BLaER1 (cell line): ENCODE data around the gene ETV5.

Experiments
- H3K27ac ChIP-seq: shearing (Covaris generic); formaldehyde crosslinking; 2 replicates; pipeline ENCODE4 v1.8.1; 2022
- H3K27me3 ChIP-seq: shearing (Covaris generic); formaldehyde crosslinking; 2 replicates; pipeline ENCODE4 v1.8.1; 2022
- H3K36me3 ChIP-seq: shearing (Covaris generic); formaldehyde crosslinking; 2 replicates; pipeline ENCODE4 v1.8.1; 2022
- H3K4me1 ChIP-seq: shearing (Covaris generic); formaldehyde crosslinking; 2 replicates; pipeline ENCODE4 v1.8.1; 2022
- H3K4me2 ChIP-seq: shearing (Covaris generic); formaldehyde crosslinking; 2 replicates; pipeline ENCODE4 v1.8.1; 2022
- H3K4me3 ChIP-seq: shearing (Covaris generic); formaldehyde crosslinking; 2 replicates; pipeline ENCODE4 v1.8.1; 2022
- H3K9ac ChIP-seq: shearing (Covaris generic); formaldehyde crosslinking; 2 replicates; pipeline ENCODE4 v1.8.1; 2022
- H3K9me3 ChIP-seq: shearing (Covaris generic); formaldehyde crosslinking; 2 replicates; pipeline ENCODE4 v1.8.1; 2022
- H4K20me1 ChIP-seq: shearing (Covaris generic); formaldehyde crosslinking; 2 replicates; pipeline ENCODE4 v1.8.1; 2022
- Cebpa-rat ChIP-seq: shearing (Covaris generic); IDR thresholded peaks from 2 replicates; pipeline ENCODE4 v1.8.1; 2022

Gene ETV5

DNA sequence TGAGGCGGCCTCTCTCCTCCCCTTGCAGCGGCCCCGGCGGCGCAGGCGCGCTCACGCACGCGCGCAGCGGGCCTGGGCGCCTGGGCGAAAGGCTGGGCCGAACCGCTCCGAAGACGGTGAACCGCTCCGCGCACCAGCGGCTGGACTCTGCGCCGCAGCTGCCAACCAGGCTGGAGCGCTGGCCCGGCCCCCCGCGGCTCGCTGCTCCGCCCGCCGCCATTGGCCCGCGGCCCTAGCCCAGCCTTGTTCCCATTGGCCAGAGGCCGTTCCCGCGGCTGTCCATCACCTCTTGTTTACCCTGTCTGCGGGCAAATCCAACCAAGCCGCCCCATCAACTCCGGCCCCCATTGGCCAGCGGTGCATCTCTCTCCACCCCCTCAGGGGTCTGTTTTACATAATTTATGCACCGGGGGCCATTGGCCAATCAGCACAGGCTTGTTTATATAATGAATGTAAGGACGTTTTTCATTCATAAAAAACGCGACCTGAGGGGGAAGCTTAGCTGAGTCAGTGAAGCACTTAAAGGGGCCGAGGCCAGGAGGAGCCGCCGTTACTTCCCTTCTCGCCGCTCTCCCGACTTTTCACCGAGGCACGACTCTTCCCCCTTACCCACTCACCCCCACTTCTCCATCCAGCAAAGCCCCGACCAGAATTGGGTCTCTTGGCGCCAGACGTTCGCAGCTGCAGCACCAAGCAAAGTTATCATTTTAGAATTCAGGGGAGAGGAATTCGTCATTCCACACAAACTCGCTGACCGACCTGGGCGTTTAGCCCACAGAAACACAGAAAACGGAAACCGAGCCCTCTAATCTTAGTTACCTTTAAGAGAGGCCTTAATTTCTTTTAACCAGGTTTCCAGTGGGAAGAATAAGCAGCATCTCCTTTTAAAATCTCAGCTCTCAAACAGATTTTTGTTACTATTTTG is at the start of gene ETV5:
Gene ETV5, minus strand, starts transcription at position 149 of the 925 bp plus-strand sequence. CDS start 3,221 bp downstream, outside the sequence.
- Histone ChIP-seq H4K20me1 (peaks cover 44% of the 10 kb centered on the region), H3K4me2 (peak within 1 kb of the TSS; percentile 97), H3K27ac (peak within 1 kb of the TSS; percentile 92), H3K4me1 (peaks cover 78% of the 10 kb centered on the region), H3K27me3 (no peaks in the 10 kb centered on the region), H3K9me3 (no peaks in the 10 kb centered on the region), H3K36me3 (peaks cover 12% of the 10 kb centered on the region), H3K9ac (peak within 1 kb of the TSS; percentile 89), H3K4me3 (peak within 1 kb of the TSS; percentile 88)
- TF ChIP-seq Cebpa-rat = no peak

GRCh38 chr3:186154641-186155040 is 45.8 kb upstream of the ETV5 start:
- peaks cover 58% of the 10 kb centered on the region for H3K4me1 ChIP-seq
- H3K9me3 ChIP-seq = peaks cover 4% of the 10 kb centered on the region; the same call in 1 of the 2 replicates
- H4K20me1 ChIP-seq = no peaks in the 10 kb centered on the region
- H3K4me2 ChIP-seq = no peak overlapping the region
- H3K36me3 ChIP-seq = peaks cover under 1% of the 10 kb centered on the region; the same call in 1 of the 2 replicates
- no peak for TF ChIP-seq Cebpa-rat
- no peak overlapping the region for H3K4me3 ChIP-seq
- H3K27ac ChIP-seq = no peak overlapping the region
- H3K27me3 ChIP-seq = no peaks in the 10 kb centered on the region
- H3K9ac ChIP-seq = no peak overlapping the region

DNA sequence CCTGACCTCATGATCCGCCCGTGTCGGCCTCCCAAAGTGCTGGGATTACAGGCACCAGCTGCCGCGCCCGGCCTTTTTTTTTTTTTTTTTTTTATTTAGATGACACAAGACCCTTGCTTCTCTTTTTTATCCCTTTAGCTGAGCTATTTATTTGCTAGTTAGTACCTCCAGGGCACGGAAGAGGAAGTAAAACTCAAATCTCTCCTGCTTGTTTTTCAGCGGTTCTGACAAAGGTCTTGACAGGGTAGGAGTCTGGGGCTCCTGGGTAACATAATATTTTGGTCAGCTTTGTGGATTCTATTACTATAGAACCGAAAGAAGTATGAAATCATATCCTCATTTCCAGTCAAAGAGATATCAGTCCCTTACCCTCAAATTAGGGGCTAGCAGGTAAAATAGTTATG is 44.0 kb upstream of the ETV5 start:
- H3K9ac ChIP-seq = peak overlapping the region; percentile 5; the same call in 1 of the 2 replicates
- H4K20me1 ChIP-seq = no peaks in the 10 kb centered on the region
- TF ChIP-seq Cebpa-rat = no peak
- H3K4me2 ChIP-seq = peak overlapping the region; percentile 68
- H3K9me3 ChIP-seq = peaks cover 7% of the 10 kb centered on the region
- peaks cover 75% of the 10 kb centered on the region for H3K4me1 ChIP-seq
- H3K27ac ChIP-seq = peak overlapping the region; percentile 69
- 0 out of 2 replicates have a peak, but pooled peaks cover under 1% of the 10 kb centered on the region for H3K36me3 ChIP-seq
- no peaks in the 10 kb centered on the region for H3K27me3 ChIP-seq
- H3K4me3 ChIP-seq = no peak overlapping the region

GRCh38 chr3:186152361-186152798 is 43.5 kb upstream of the ETV5 start:
- peak overlapping the region; percentile 34; the same call in 1 of the 2 replicates for H3K9ac ChIP-seq
- peak overlapping the region; percentile 69 for H3K27ac ChIP-seq
- peak; percentile 83 for TF ChIP-seq Cebpa-rat
- H3K9me3 ChIP-seq = peaks cover 12% of the 10 kb centered on the region
- H3K4me2 ChIP-seq = peak overlapping the region; percentile 68
- H3K36me3 ChIP-seq = 0 out of 2 replicates have a peak, but pooled peaks cover 5% of the 10 kb centered on the region
- H3K27me3 ChIP-seq = no peaks in the 10 kb centered on the region
- peaks cover 80% of the 10 kb centered on the region for H3K4me1 ChIP-seq
- H3K4me3 ChIP-seq = 0 out of 2 replicates have a peak overlapping the region, but pooled peaks have one; percentile 27
- no peaks in the 10 kb centered on the region for H4K20me1 ChIP-seq

- Histone ChIP-seq H4K20me1 (no peaks in the 10 kb centered on the region), H3K36me3 (0 out of 2 replicates have a peak, but pooled peaks cover 6% of the 10 kb centered on the region), H3K27ac (peak overlapping the region; percentile 69), H3K9me3 (peaks cover 15% of the 10 kb centered on the region), H3K4me1 (peaks cover 91% of the 10 kb centered on the region), H3K4me3 (no peak overlapping the region), H3K27me3 (no peaks in the 10 kb centered on the region), H3K4me2 (peak overlapping the region; percentile 68), H3K9ac (0 out of 2 replicates have a peak overlapping the region, but pooled peaks have one; percentile 31)
- no peak for TF ChIP-seq Cebpa-rat
These were observed 42.4 kb upstream of the ETV5 start for GRCh38 chr3:186151077-186151971.

DNA sequence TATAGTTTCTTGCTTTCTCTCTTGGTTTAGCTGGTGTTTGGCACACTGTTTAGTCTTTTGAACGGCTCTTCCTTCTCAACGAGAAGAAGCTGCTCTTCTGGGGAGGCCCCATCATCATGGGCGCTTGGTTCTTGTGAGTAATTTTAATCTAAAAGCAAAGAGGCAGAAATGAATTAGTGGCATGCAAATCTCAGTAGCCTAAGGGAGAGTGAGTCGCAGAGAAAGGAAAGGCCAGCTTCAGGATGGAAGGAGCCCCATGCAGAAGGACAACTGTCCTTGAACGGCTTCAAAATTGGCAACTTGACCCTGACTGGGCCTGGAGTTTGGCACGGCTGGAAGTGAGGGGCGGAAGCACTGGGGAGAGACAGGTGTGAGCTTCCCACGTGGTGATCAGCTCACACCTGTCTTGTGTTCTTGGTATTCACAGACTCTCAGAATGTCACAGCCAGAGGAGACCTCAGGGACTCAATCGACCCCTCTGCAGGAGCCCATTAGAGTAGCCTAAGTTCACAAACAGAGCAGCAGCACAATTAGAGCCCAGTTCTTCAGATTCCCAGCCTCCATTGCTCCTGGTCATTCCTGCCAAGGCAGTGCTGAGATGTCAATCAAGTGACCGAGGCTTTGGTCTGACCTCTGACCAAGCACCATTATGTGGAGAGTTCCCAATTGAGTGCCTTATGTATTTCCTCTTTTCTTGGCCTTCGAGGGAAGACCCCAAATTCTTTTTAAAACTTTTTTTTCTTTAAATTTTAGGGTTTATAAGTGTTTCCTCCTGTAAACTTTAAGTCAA is 41.3 kb upstream of the ETV5 start:
- peak overlapping the region; percentile 69 for H3K27ac ChIP-seq
- H4K20me1 ChIP-seq = no peaks in the 10 kb centered on the region
- H3K4me2 ChIP-seq = peak overlapping the region; percentile 68
- TF ChIP-seq Cebpa-rat = no peak
- no peaks in the 10 kb centered on the region for H3K27me3 ChIP-seq
- H3K4me1 ChIP-seq = peaks cover 98% of the 10 kb centered on the region
- 0 out of 2 replicates have a peak, but pooled peaks cover 6% of the 10 kb centered on the region for H3K36me3 ChIP-seq
- no peak overlapping the region for H3K9ac ChIP-seq
- no peak overlapping the region for H3K4me3 ChIP-seq
- peaks cover 15% of the 10 kb centered on the region for H3K9me3 ChIP-seq

- no peak for TF ChIP-seq Cebpa-rat
- H3K9ac ChIP-seq = peak overlapping the region; percentile 7; the same call in 1 of the 2 replicates
- H3K9me3 ChIP-seq = peaks cover 15% of the 10 kb centered on the region
- H3K4me2 ChIP-seq = peak overlapping the region; percentile 68
- H3K4me1 ChIP-seq = peaks cover 98% of the 10 kb centered on the region
- H3K27ac ChIP-seq = peak overlapping the region; percentile 69
- no peak overlapping the region for H3K4me3 ChIP-seq
- no peaks in the 10 kb centered on the region for H4K20me1 ChIP-seq
- 0 out of 2 replicates have a peak, but pooled peaks cover 6% of the 10 kb centered on the region for H3K36me3 ChIP-seq
- no peaks in the 10 kb centered on the region for H3K27me3 ChIP-seq
These were observed 40.6 kb upstream of the ETV5 start for GRCh38 chr3:186149319-186149960.

DNA sequence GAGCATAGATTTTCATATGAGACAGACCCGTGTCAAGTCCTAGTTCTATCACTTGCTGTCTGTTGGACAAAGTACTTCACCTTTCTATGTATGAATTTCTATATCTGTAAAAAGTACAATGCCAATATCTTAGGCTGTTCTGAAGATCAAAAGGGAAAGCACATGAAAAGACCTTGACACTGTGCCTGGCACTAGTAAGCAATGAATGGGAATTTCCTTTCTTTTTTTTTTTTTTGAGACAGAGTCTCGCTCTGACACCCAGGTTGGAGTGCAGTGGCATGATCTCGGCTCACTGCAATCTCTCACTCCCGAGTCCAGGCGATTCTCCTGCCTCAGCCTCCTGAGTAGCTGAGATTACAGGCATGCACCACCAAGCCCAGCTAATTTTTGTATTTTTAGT is 35.4 kb upstream of the ETV5 start:
- 0 out of 2 replicates have a peak, but pooled peaks cover 6% of the 10 kb centered on the region for H3K36me3 ChIP-seq
- H3K27ac ChIP-seq = peak overlapping the region; percentile 95
- H3K27me3 ChIP-seq = no peaks in the 10 kb centered on the region
- peaks cover 98% of the 10 kb centered on the region for H3K4me1 ChIP-seq
- H3K9me3 ChIP-seq = peaks cover 15% of the 10 kb centered on the region
- H3K9ac ChIP-seq = no peak overlapping the region; the same call in 1 of the 2 replicates
- peak overlapping the region; percentile 83 for H3K4me2 ChIP-seq
- H4K20me1 ChIP-seq = no peaks in the 10 kb centered on the region
- no peak overlapping the region for H3K4me3 ChIP-seq
- no peak for TF ChIP-seq Cebpa-rat
